Activated T-cell treated with anti-CD3 and anti-CD28 coated beads, Interleukin-2, amount 50 U/mL, for 24 hours (primary cell): Measurements from ENCODE around the gene SKP1.

Experiments
- DNase-seq: peaks from one replicate; pipeline ENCODE4 v3.0.0-alpha.2; 2020
- H3K27ac Mint-ChIP-seq: 2 replicates; pipeline ENCODE4 v1.8.0; 2020; ENCODE audit warnings: mild to moderate bottlenecking, mixed read lengths
- H3K27me3 Mint-ChIP-seq: 2 replicates; pipeline ENCODE4 v1.8.0; 2020; ENCODE audit warnings: mixed read lengths
- H3K36me3 Mint-ChIP-seq: 2 replicates; pipeline ENCODE4 v1.8.0; 2020; ENCODE audit warnings: low read depth, mixed read lengths
- H3K4me1 Mint-ChIP-seq: 2 replicates; pipeline ENCODE4 v1.8.0; 2020; ENCODE audit warnings: low read depth, mixed read lengths
- H3K4me3 Mint-ChIP-seq: 2 replicates; pipeline ENCODE4 v1.8.0; 2020; ENCODE audit warnings: mild to moderate bottlenecking, moderate library complexity, mixed read lengths
- H3K9me3 Mint-ChIP-seq: 2 replicates; pipeline ENCODE4 v1.8.0; 2020; ENCODE audit warnings: mixed read lengths

The SKP1 gene

GRCh38 chr5:134131578-134132350 is 45.0 kb downstream of the SKP1 start:
- no peaks in the 10 kb centered on the region for H3K9me3 Mint-ChIP-seq
- peaks cover 98% of the 10 kb centered on the region for H3K4me1 Mint-ChIP-seq
- DNase-seq = peak; percentile 54
- H3K27ac Mint-ChIP-seq = peak overlapping the region; percentile 92
- H3K36me3 Mint-ChIP-seq = peaks cover 97% of the 10 kb centered on the region
- H3K27me3 Mint-ChIP-seq = no peaks in the 10 kb centered on the region
- H3K4me3 Mint-ChIP-seq = peak overlapping the region; percentile 57

DNA sequence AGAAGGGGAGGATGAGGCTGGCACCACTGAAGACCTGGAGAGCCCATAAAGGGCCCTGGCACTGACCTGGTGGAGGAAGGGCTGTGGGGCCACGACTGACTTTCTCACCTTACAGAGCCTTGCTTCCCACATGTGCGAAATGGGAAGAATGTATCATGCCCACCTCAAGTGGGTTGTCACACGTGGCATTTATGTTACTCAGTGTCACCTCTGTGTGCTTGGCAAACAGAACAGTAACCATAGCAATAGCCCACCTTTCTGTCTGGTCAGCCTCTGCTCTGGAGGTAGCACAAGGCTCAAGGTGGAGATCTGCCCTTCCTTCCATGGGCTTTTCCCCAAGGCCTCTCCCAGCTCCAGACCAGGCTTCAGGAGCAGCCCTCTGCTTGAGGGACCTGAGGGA is 45.6 kb downstream of the SKP1 start:
- peak; percentile 63 for DNase-seq
- Mint-ChIP-seq H3K27ac (peak overlapping the region; percentile 92), H3K4me3 (peak overlapping the region; percentile 48), H3K36me3 (peaks cover 96% of the 10 kb centered on the region), H3K9me3 (no peaks in the 10 kb centered on the region), H3K27me3 (no peaks in the 10 kb centered on the region), H3K4me1 (peaks cover 98% of the 10 kb centered on the region)

DNA sequence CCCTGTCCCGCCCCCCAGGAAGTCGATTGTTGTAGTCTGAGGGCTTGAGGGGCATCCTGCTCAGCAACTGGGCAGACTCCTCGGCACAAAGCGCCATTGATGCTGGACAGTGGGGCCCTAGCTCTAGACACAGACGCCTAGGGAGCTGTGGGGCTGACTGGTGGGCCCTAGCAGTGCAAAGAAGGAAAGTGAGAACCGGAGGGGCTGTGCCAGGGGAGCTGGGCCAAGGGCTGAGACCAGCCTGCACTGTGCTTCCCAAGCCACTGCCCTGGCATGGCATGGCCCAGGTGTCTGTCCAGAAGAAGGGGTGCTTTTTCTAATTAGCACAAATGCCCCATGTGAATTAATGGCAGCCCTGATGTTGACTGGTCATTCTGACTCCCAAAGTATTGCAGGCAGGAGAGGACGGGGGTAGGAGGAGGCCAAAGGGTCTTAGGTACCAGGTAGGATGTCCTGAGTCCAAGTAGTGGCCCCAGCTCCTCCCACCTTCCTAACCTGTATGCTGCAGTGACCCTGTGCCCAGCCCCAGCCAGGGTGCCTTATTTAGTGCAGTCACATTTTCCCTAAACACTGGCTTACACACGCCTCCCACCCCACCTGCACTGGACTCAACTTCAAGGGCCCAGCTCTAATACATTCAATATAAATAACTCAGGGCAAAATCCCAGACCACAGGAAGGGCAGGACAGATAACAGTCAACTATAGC is 46.4 kb downstream of the SKP1 start:
- H3K4me1 Mint-ChIP-seq = peaks cover 98% of the 10 kb centered on the region
- DNase-seq = peak; percentile 49
- peak overlapping the region; percentile 92 for H3K27ac Mint-ChIP-seq
- no peaks in the 10 kb centered on the region for H3K9me3 Mint-ChIP-seq
- H3K27me3 Mint-ChIP-seq = no peaks in the 10 kb centered on the region
- H3K4me3 Mint-ChIP-seq = peak overlapping the region; percentile 73
- peaks cover 97% of the 10 kb centered on the region for H3K36me3 Mint-ChIP-seq

- DNase-seq = peak; percentile 67
- H3K36me3 Mint-ChIP-seq = peaks cover 97% of the 10 kb centered on the region
Observed at GRCh38 chr5:134129411-134130238, 47.1 kb downstream of the SKP1 start.

GRCh38 chr5:134128648-134128995 is 48.1 kb downstream of the SKP1 start:
- DNase-seq = no peak
- Mint-ChIP-seq H3K4me3 (peak overlapping the region; percentile 73), H3K4me1 (peaks cover 100% of the 10 kb centered on the region), H3K27ac (peak overlapping the region; percentile 92), H3K9me3 (no peaks in the 10 kb centered on the region), H3K27me3 (no peaks in the 10 kb centered on the region), H3K36me3 (peaks cover 95% of the 10 kb centered on the region)

More at GRCh38 chr5:134129411-134130238, 47.1 kb downstream of the SKP1 start:
- H3K27ac Mint-ChIP-seq = peak overlapping the region; percentile 92
- H3K4me1 Mint-ChIP-seq = peaks cover 99% of the 10 kb centered on the region
- no peaks in the 10 kb centered on the region for H3K27me3 Mint-ChIP-seq
- H3K4me3 Mint-ChIP-seq = peak overlapping the region; percentile 73
- H3K9me3 Mint-ChIP-seq = no peaks in the 10 kb centered on the region

- peaks cover 100% of the 10 kb centered on the region for H3K4me1 Mint-ChIP-seq
- H3K27ac Mint-ChIP-seq = peak overlapping the region; percentile 92
- no peaks in the 10 kb centered on the region for H3K9me3 Mint-ChIP-seq
- DNase-seq = peak; percentile 68
- peaks cover 95% of the 10 kb centered on the region for H3K36me3 Mint-ChIP-seq
- H3K27me3 Mint-ChIP-seq = no peaks in the 10 kb centered on the region
- H3K4me3 Mint-ChIP-seq = peak overlapping the region; percentile 73
Observed at GRCh38 chr5:134127988-134128647, 48.6 kb downstream of the SKP1 start.

GRCh38 chr5:134127376-134127861 is 49.3 kb downstream of the SKP1 start:
- H3K9me3 Mint-ChIP-seq = no peaks in the 10 kb centered on the region
- H3K4me3 Mint-ChIP-seq = peak overlapping the region; percentile 73
- peaks cover 100% of the 10 kb centered on the region for H3K4me1 Mint-ChIP-seq
- no peaks in the 10 kb centered on the region for H3K27me3 Mint-ChIP-seq
- H3K36me3 Mint-ChIP-seq = peaks cover 95% of the 10 kb centered on the region
- no peak for DNase-seq
- peak overlapping the region; percentile 92 for H3K27ac Mint-ChIP-seq

DNA sequence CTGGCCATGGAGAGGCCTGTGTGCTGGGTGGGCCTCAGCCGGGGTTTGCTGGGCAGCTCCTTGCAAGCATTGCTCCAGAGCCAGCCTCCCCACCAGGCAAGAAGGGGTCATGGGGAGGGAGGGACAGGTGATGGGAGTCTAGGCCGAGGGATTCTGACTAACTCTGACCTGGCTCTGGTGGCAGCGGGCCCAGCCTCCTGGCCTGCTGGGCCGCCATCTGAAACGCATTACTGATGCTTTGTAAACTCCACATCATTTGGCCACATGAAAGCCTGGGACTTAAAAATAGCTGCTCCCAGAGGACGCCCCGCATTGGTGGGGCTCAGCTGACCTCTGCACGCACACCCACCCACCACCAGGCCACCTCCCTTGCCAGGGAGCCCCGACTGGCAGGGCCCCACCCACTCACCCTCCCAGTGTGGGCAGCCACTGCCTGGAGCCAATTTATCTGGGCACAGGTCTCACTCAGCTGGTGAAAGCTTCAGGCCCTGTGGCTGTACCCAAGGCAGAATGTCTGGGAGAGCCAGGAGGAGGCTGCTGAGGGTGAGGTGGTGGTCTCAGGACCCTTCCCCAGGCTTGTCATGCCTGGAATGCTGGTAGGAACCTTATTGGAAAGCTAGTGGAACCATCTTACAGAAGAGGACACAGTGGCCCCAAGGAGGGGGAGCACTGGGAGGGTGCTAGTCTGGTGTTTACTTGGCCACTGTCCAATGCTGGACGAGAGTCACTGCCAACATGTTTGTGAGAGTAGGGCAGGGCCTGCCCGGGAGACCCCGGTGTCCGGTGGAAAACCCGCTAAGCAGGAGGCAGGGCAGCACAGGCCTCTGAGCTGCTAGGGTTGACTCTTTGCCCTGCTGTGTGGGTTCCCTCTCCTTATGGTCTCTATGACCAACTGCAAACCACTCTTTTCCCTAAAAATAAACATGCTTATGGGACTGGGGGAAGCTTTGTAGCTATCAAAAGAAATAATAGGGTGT is 51.4 kb downstream of the SKP1 start:
- peak overlapping the region; percentile 92 for H3K27ac Mint-ChIP-seq
- no peaks in the 10 kb centered on the region for H3K9me3 Mint-ChIP-seq
- H3K27me3 Mint-ChIP-seq = no peaks in the 10 kb centered on the region
- peak overlapping the region; percentile 73 for H3K4me3 Mint-ChIP-seq
- H3K36me3 Mint-ChIP-seq = peaks cover 94% of the 10 kb centered on the region
- peaks cover 99% of the 10 kb centered on the region for H3K4me1 Mint-ChIP-seq
- no peak for DNase-seq

- Mint-ChIP-seq H3K36me3 (peaks cover 94% of the 10 kb centered on the region), H3K27me3 (no peaks in the 10 kb centered on the region), H3K27ac (peak overlapping the region; percentile 92), H3K9me3 (no peaks in the 10 kb centered on the region), H3K4me3 (peak overlapping the region; percentile 73), H3K4me1 (peaks cover 99% of the 10 kb centered on the region)
- peak; percentile 64 for DNase-seq
Observed at GRCh38 chr5:134124289-134125038, 52.3 kb downstream of the SKP1 start.

- Mint-ChIP-seq H3K27ac (peak overlapping the region; percentile 92), H3K9me3 (no peaks in the 10 kb centered on the region), H3K36me3 (peaks cover 93% of the 10 kb centered on the region), H3K4me1 (peaks cover 99% of the 10 kb centered on the region), H3K27me3 (no peaks in the 10 kb centered on the region), H3K4me3 (peak overlapping the region; percentile 18)
- peak; percentile 52 for DNase-seq
Observed at GRCh38 chr5:134123360-134123759, 53.4 kb downstream of the SKP1 start.

GRCh38 chr5:134122530-134122929 is 54.2 kb downstream of the SKP1 start:
- Mint-ChIP-seq H3K4me3 (peak overlapping the region; percentile 75), H3K9me3 (no peaks in the 10 kb centered on the region), H3K36me3 (peaks cover 93% of the 10 kb centered on the region), H3K27me3 (no peaks in the 10 kb centered on the region), H3K4me1 (peaks cover 99% of the 10 kb centered on the region), H3K27ac (peak overlapping the region; percentile 92)
- DNase-seq = peak; percentile 64

- Mint-ChIP-seq H3K4me1 (peaks cover 98% of the 10 kb centered on the region), H3K9me3 (no peaks in the 10 kb centered on the region), H3K4me3 (peak overlapping the region; percentile 75), H3K27ac (peak overlapping the region; percentile 92), H3K27me3 (no peaks in the 10 kb centered on the region), H3K36me3 (peaks cover 93% of the 10 kb centered on the region)
- DNase-seq = peak; percentile 53
Observed at GRCh38 chr5:134120386-134121138, 56.2 kb downstream of the SKP1 start.
